Uterus (tissue), 2 donors: ENCODE results near the gene PYGL.

Experiments used
- CTCF ChIP-seq, 4 experiments: fragments of 200-600 bp in 2 of 4; fragments of 450-650 bp in 2 of 4; sonication (generic) in 2 of 4; IDR thresholded peaks; one replicate each; pipeline ENCODE4 v1.5.1; 2016 to 2019; ENCODE audit warnings: antibody characterized with exemption in 4 of 4, mild to moderate bottlenecking in 2 of 4, moderate library complexity in 1 of 4
- POLR2A ChIP-seq, 2 donors: fragments of 450-650 bp; IDR thresholded peaks; one replicate each; pipeline ENCODE4 v1.6.1; 2016; ENCODE audit warnings: antibody characterized with exemption in 2 of 2, mild to moderate bottlenecking in 1 of 2, moderate library complexity in 1 of 2

- TF ChIP-seq CTCF (IDR thresholded peaks at IDR 0.05) (peak; percentile 56 to 85 (median 71)), POLR2A (IDR thresholded peaks at IDR 0.05) (no peak)
These were observed 83.7 kb downstream of the PYGL start for GRCh38 chr14:50860478-50861086.
